ENCODE measurements around the gene GNG2.

The GNG2 gene

DNA sequence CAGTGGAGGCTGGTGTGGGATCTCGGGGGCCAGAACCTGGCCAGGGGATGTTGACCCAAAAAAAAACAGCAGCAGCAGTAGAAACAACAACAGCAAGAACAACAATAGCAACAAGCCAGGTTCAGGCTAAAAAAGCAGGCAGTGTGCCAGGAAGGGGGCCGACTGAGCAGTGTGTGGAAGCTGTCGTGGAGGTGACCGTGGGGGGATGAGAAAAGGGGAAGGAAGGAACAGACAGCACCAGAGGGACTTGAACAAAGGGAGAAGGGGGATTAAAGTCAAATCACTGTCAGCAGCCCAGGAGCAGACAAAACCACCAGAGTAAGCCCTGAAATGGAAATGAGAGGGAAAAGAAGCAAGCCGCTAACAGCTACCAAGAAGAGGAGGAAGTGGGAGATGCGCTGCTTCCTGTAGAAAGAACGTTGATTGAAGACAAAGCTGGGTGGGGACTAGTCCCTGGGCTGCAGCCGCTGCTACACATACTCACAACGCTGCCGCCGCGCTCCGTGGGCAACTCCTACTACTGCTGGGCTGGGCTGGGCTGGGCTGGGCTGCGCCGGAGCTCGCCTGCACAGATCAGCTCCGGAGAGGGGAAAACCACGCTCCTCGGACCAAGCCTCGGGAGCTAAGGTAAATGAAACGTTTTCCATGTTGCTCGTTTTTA is at the start of gene GNG2:
Gene GNG2 (plus strand): TSS at position 449 of the 661 bp plus-strand sequence. CDS start 90,067 bp downstream, outside the sequence.
- peak; percentile 88 for DNase-seq

- DNase-seq = no peak
Measured at GRCh38 chr14:51811706-51812105, 48.7 kb upstream of the GNG2 start.

GRCh38 chr14:51816031-51816430 is 44.4 kb upstream of the GNG2 start:
- DNase-seq = no peak

DNA sequence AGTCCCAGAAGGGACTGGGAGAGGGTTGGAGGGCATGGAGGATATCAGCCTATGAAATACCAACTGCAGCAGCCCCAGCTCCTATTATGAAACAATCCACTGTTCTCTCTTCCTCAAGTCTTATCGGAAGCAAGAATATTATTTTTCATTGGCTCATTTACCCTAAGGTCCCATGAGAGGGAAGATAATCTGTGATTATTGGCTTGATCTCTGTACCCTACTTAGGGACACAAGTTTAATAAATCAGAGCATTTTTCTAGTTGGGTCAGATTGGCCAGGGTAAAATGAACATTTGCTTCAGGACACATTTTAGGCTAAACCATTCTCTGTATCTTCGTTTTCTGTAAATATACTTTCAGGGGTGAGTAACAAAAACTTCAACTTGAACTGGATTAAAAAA is 43.1 kb upstream of the GNG2 start:
- DNase-seq = no peak

DNA sequence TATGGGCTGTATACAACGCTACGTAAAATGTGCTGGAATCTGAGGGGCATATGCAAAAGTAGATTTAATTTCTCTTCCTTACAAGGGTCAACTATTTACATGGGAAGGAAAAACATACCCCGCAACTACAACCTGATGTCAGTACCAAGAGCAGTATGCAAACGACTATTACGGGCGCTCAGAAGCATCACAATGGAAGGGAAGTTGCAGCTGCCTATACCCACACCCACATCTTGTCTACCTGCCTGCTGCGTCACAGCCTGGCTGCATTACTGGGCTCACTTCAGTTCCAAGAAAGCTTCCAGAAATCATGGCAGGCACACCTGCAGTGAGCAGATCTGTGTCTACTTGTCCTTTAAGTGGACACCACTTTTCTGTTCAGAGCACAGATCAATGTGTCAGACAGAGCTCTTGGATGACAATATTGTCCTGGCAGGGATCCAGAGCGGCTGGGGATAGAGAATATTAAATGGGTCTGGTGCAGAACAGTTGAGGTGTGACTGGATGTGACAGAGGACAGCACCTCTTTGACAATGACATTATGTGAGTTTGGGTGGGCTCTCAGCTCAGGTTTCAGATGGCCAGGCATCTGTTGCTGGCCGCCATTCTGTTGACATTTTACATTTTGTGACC is 41.5 kb upstream of the GNG2 start:
- no peak for DNase-seq

DNA sequence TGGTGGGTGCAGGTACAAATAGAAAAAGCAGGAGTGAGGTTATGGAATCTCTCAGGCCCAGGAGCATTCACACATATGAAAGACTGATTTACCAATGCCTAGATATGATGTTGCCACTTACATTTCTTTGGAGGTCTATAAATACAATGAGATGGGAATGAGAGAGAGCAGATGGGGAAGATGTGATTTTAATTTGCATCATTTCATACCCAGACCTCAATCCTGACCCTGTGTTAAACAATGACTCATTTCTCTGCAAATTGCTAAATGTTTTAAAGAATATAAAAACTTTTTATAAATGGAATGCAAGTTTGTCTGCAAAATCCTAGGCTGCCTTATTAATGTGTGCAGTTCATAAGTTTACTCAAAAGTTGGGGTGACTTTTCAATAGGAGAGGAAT is 38.6 kb upstream of the GNG2 start:
- DNase-seq = no peak

DNA sequence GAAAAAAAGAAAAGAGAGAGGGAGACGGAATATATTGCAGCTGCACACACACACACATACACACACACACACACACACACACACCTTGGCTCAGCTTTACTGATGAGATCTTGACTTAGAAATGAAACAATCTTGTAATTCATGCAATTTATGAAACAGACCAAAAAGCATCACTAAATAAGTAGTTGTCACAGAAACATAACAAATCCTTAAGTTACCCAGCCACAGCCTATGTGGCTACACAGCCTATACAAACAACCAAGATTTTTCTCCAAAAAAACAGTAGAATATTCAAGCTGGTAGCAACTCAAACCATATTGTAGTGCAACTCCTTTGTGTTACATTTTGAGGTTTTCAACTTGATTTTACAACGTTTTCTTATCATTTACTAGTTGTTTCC is 37.9 kb upstream of the GNG2 start:
- DNase-seq = no peak

GRCh38 chr14:51823706-51824105 is 36.7 kb upstream of the GNG2 start:
- DNase-seq = no peak

GRCh38 chr14:51824191-51824590 is 36.2 kb upstream of the GNG2 start:
- no peak for DNase-seq

DNA sequence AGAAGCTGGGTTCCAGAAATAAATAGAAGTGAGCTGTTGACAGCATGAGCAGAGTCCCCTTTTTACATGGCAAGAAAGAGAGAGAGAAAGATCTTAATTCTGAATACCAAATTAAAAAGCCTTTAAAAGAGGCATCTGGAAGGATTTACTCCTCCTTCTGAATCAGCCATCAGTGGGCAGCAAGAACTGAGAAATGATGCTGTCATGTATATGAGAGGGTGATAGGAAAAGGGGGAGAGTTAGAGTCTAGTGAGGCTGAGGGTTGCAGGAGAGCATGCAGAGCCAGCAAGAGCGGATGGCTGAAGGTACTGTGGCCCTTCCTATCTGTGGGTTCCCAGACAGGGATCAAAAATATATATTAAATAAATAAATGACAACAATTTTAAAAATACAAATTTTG is 34.5 kb upstream of the GNG2 start:
- no peak for DNase-seq

DNA sequence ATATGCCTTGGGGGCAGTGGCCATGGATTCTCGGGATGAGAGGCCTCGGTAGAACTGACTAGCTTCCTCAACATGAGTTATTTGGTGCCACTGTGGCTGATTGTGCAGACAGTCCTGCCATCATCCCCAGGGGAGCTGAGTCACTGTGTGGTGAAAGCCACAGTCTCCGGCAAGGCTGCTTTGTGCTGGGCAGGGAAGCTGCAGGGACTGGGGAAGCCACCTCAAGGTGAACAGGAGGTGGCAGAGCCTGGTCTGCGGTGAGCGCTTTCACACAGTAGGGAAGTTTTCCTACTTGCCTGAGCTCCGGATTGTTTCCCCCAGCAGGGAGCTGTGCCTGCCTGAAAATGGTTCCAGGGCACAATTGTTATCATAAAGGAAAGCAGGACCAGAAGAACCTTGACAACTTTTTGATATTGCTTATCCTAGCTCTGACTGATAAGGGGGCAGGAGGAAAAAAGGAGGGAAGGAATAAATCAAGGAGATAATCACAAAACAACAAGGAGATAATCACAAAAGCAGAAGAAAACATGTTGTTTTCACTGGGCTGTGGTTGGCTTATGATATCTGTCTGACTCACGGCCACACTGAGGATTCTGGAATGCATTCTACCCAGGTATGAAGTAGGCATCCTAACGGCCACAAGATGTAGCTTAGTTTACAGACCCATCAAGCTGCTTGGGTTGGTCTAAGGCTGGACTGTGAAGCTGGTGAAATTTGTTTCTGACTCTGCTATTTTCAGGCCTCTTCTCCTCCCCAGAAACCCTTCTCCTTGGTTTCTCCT is 32.2 kb upstream of the GNG2 start:
- DNase-seq = peak; percentile 81

DNA sequence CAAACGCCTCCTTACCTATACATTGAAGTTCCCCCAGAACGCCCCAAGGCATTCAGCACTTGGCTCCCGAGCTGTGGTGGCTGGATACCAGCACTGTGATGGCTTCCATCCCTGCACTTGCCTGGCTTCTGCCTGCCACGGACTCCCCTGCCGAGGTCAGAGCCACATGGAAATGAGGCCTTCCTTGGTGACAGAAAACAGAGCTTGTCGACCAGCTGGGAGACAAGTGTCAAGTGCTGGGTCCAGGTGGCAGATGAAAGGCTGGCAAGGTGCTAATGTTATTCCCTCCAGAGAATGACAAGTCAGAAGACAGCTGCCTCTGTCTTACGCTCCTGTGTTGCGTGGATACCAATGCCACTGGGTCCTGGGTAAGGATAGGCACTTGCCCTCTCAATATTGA is 26.2 kb upstream of the GNG2 start:
- DNase-seq = no peak

GRCh38 chr14:51836417-51836816 is 24.0 kb upstream of the GNG2 start:
- DNase-seq = no peak

GRCh38 chr14:51844081-51844881 is 16.1 kb upstream of the GNG2 start:
- no peak for DNase-seq

- no peak for DNase-seq
Measured at GRCh38 chr14:51845811-51846210, 14.6 kb upstream of the GNG2 start.

DNA sequence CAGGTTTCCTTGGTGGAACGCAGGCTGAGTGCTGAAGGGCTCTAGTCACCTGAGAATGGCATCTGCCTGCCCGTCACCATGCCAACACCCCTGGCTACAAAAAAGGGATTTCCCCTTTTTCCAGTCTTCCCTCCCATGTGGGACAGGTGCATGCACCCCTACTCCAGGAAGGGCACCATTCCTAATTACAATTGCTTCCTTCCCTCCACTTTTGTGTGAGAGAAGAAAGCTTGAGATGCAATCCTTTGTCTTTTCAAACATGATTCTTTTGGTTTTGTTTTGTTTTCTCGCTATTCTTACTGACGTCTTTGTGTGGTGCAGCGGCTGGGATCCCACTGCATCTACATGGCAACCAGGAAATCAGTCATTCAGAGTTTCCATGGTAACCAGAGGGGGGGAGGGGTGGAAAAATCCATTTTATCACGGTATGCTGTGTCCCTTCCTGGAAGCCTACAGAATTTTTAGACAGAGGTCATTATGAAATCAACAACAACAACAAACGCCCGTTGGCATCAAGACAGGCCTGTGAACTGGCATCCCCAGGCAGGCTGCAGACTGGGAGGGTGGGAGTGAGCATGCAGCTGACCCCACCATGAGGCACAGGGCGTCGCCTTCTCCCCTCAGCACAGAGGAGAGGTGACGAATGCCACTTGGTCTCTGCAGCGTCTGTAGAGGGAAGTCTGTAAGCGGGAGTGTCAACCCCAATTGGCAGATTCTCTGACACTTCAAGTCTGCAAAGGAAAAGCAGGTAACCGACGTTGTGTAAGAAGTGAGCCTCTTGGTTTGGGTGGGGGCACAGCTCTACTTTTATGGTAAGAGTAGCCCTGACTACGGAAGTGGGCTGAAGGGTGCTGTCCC is 13.6 kb upstream of the GNG2 start:
- peak; percentile 85 for DNase-seq

DNA sequence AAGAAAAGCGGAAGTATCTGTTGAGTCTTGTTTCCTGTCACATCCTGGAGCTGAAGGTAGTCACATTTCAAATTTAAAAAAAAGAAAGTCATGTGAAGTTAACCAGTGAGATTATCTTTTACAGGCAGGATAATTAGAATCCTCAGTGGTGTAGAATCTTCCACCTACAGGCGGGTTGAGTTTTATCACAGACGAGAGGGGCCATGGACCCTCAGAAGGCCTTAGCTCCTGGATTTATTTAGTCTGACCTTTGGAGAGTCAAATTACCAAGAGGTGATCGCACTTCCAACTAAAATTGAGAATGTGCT is 13.0 kb upstream of the GNG2 start:
- no peak for DNase-seq

DNA sequence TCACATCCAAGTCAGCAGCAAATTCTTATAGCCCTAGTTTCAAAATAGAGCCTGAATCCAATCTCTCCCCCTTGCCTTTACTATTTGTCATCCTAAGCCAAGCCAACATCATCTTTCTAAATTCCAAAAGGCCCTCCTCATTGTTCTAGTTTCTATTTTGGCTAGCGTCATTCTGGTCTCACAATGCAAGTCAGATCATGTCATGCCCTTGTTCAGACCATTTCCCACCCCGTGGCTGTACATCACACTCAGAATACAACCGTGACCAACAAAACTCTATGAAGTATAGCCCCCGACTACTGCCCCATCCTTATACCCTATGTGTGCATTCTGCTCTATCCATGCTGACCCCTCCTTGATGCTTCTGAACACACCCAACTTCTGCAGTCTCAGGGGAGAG is 12.3 kb upstream of the GNG2 start:
- DNase-seq = no peak

- DNase-seq = peak; percentile 28
Measured at GRCh38 chr14:51849097-51849496, 11.3 kb upstream of the GNG2 start.

- DNase-seq = no peak
Measured at GRCh38 chr14:51850651-51851050, 9.8 kb upstream of the GNG2 start.

DNA sequence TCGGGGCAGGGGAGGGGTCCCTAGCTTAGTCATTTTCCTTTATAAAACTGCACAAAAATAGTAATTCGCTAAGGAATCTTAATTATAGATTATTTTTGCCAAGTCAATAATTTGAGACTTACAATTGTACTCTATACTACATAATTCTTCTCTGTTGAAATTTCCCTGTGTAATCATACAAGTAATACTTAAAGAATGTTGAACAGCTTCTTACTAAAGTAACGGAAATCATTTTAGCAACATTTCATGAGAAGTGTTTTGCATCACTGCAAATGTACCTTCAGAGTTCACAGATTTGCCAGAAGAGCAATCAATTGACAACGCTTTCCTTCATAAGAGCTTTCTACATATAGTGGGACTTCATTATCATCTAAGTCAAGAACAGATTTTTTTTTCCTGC is 7.9 kb upstream of the GNG2 start:
- DNase-seq = no peak

DNA sequence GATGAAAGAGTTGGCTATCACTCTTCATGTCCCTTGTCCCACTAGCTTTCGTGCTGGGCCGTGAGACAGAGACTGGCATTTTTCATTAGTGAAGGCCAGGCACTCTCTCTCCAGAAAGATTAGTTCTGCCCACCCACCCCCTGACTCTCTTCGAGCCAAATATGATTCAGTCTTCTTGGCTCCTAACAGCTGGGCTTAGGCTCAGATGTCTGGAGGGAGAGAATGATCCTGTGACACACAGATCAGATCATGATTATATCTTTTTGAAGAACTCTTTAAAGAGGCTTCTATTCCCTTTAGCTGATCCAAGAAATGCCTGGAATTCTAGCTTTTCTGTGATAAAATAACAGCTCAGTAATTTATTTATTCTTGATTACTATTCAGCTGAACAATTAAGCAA is 5.2 kb upstream of the GNG2 start:
- no peak for DNase-seq
